Measurements from ENCODE around the gene NEK1.
"Not testable (repeated sequence)": the region's sequence is repeated elsewhere in the genome, so short reads cannot be mapped to it uniquely, and the experiment has no call there.

Gene NEK1

GRCh38 chr4:169492436-169493163, 119.8 kb downstream of the NEK1 start:
- DNase-seq: no peak

GRCh38 chr4:169491211-169491610, 121.2 kb downstream of the NEK1 start:
- DNase-seq: no peak

GRCh38 chr4:169489306-169489705, 123.1 kb downstream of the NEK1 start:
- DNase-seq: no peak

GRCh38 chr4:169485791-169486742, 126.3 kb downstream of the NEK1 start:
- DNase-seq: peak; percentile 26

- peak; percentile 35 for DNase-seq
Measured at GRCh38 chr4:169485086-169485485, 127.3 kb downstream of the NEK1 start.

- DNase-seq: no peak
Measured at GRCh38 chr4:169484485-169484884, 127.9 kb downstream of the NEK1 start.

GRCh38 chr4:169464080-169464479, 148.3 kb downstream of the NEK1 start:
- no peak for DNase-seq

- no peak for DNase-seq
Measured at GRCh38 chr4:169460081-169460480, 152.3 kb downstream of the NEK1 start.

- no peak for DNase-seq
Measured at GRCh38 chr4:169458575-169458974, 153.8 kb downstream of the NEK1 start.

GRCh38 chr4:169452644-169453043, 159.7 kb downstream of the NEK1 start:
- not testable (repeated sequence) for DNase-seq

GRCh38 chr4:169448935-169449334, 163.4 kb downstream of the NEK1 start:
- not testable (repeated sequence) for DNase-seq

GRCh38 chr4:169446824-169447223, 165.6 kb downstream of the NEK1 start:
- no peak for DNase-seq

- DNase-seq: no peak
Measured at GRCh38 chr4:169443748-169444147, 168.6 kb downstream of the NEK1 start.

GRCh38 chr4:169440446-169440845, 171.9 kb downstream of the NEK1 start:
- no peak for DNase-seq

- no peak for DNase-seq
Measured at GRCh38 chr4:169439244-169439643, 173.1 kb downstream of the NEK1 start.

- no peak for DNase-seq
Measured at GRCh38 chr4:169438057-169438480, 174.3 kb downstream of the NEK1 start.

- no peak for DNase-seq
Measured at GRCh38 chr4:169437299-169438047, 174.9 kb downstream of the NEK1 start.

GRCh38 chr4:169436734-169437133, 175.6 kb downstream of the NEK1 start:
- DNase-seq: no peak

- no peak for DNase-seq
Measured at GRCh38 chr4:169428376-169428775, 184.0 kb downstream of the NEK1 start.

GRCh38 chr4:169427727-169428126, 184.7 kb downstream of the NEK1 start:
- DNase-seq: not testable (repeated sequence)

- no peak for DNase-seq
Measured at GRCh38 chr4:169420291-169420690, 192.1 kb downstream of the NEK1 start.

GRCh38 chr4:169418846-169419245, 193.5 kb downstream of the NEK1 start:
- peak; percentile 38 for DNase-seq

GRCh38 chr4:169417629-169418282, 194.6 kb downstream of the NEK1 start:
- no peak for DNase-seq

Data from HCEC 1CT (cell line).